A549 (cell line): ENCODE results near the gene UGT1A4. TPM values are rescaled to one million over a fixed set of nuclear protein-coding genes. Genes with fewer than 3 reads are reported as not detected.

ENCODE experiments used
- ATAC-seq, 2 experiments: fragments of 200-7000 bp in 1 of 2; fragments of >200 bp in 1 of 2; cut with Nextera tagmentation in 1 of 2; cut with Tn5 transposase in 1 of 2; 3 replicates each; pipeline versions ENCODE4 v1.8.0 to v1.9.1; 2018 to 2020; ENCODE audit warnings: mild to moderate bottlenecking in 1 of 2, moderate library complexity in 1 of 2
- CTCF ChIA-PET: fragments of 300-600 bp; sonication (Branson Sonifier 250); formaldehyde crosslinking; extraction: SDS; loops from one replicate; lab custom pipeline; 2021; ENCODE audit warnings: antibody characterized with exemption, inconsistent platforms; lab: Yijun Ruan, JAX
- POLR2A ChIA-PET: fragments of 350-600 bp; formaldehyde crosslinking; extraction: SDS; loops from one replicate; lab custom pipeline; 2021; ENCODE audit warnings: antibody characterized with exemption, inconsistent platforms; lab: Yijun Ruan, JAX
- DNase-seq, 2 experiments: peaks; one replicate each; pipeline versions ENCODE4 v3.0.0 to v3.0.0-alpha.2; 2011 to 2016; ENCODE audit warnings: low read depth in 1 of 2, low spot score in 1 of 2
- FAIRE-seq: peaks from 2 replicates; lab custom pipeline; 2011; peaks lifted over from hg19 to GRCh38; lab: Jason Lieb, UNC
- H3K27ac ChIP-seq, 2 experiments: fragments of >200 bp; sonication (Bioruptor Twin); formaldehyde crosslinking; 3 replicates each; pipeline ENCODE4 v1.5.1; 2016 to 2017
- H3K4me1 ChIP-seq: fragments of >200 bp; sonication (Bioruptor Twin); formaldehyde crosslinking; 3 replicates; pipeline ENCODE4 v1.6.1; 2016
- H3K4me2 ChIP-seq: fragments of >200 bp; sonication (Bioruptor Twin); formaldehyde crosslinking; 3 replicates; pipeline ENCODE4 v1.6.1; 2016
- H3K4me3 ChIP-seq: fragments of >200 bp; sonication (Bioruptor Twin); formaldehyde crosslinking; 3 replicates; pipeline ENCODE4 v1.5.1; 2016
- H3K9me3 ChIP-seq: fragments of >200 bp; sonication (Bioruptor Twin); formaldehyde crosslinking; 3 replicates; pipeline ENCODE4 v1.6.1; 2016
- BCL3 ChIP-seq: fragments of >200 bp; sonication (Bioruptor Twin); formaldehyde crosslinking; IDR thresholded peaks from 3 replicates; pipeline ENCODE4 v1.6.1; 2016
- CEBPB ChIP-seq, 2 experiments: fragments of >200 bp in 1 of 2; sonication (Bioruptor Twin) in 1 of 2; formaldehyde crosslinking in 1 of 2; IDR thresholded peaks; 2 replicates each; pipeline ENCODE4 v1.6.1; 2012 to 2016
- CHD2 ChIP-seq: fragments of 150-350 bp; IDR thresholded peaks from 2 replicates; pipeline ENCODE4 v1.6.1; 2014; ENCODE audit warnings: low read length; ENCODE audit not compliant: partially characterized antibody
- ELK1 ChIP-seq: fragments of 150-350 bp; IDR thresholded peaks from 2 replicates; pipeline ENCODE4 v1.6.1; 2014; ENCODE audit warnings: low read depth, mild to moderate bottlenecking, low read length
- FOSB ChIP-seq: fragments of 250-450 bp; sonication (Bioruptor Pico); IDR thresholded peaks from 2 replicates; pipeline ENCODE4 v1.5.0; 2020; ENCODE audit warnings: mild to moderate bottlenecking, moderate library complexity
- FOSL2 ChIP-seq, 2 experiments: fragments of 450-650 bp in 1 of 2; fragments of >200 bp in 1 of 2; sonication (Bioruptor Twin) in 1 of 2; formaldehyde crosslinking; IDR thresholded peaks; 2 replicates each; pipeline versions ENCODE4 v1.5.0 to v1.6.1; 2016 to 2020; ENCODE audit warnings: mild to moderate bottlenecking in 1 of 2, moderate library complexity in 1 of 2
- HMGXB4 ChIP-seq: fragments of 250-450 bp; sonication (Bioruptor Pico); IDR thresholded peaks from 2 replicates; pipeline ENCODE4 v1.5.0; 2021; ENCODE audit warnings: mild to moderate bottlenecking, moderate library complexity, borderline replicate concordance
- HOXB13 ChIP-seq: fragments of 250-450 bp; sonication (Bioruptor Pico); IDR thresholded peaks from 2 replicates; pipeline ENCODE4 v1.5.0; 2020; ENCODE audit warnings: low read depth, mild to moderate bottlenecking, moderate library complexity
- MAFK ChIP-seq: fragments of 450-650 bp; IDR thresholded peaks from 2 replicates; pipeline ENCODE4 v1.6.1; 2014; ENCODE audit not compliant: partially characterized antibody
- NFE2L2 ChIP-seq: fragments of 150-350 bp; conservative IDR thresholded peaks from 2 replicates; pipeline ENCODE4 v1.6.1; 2014; ENCODE audit warnings: low read length
- NR3C1 ChIP-seq: fragments of >200 bp; sonication (Bioruptor Twin); formaldehyde crosslinking; IDR thresholded peaks from 3 replicates; pipeline ENCODE4 v1.6.1; 2017
- PBX3 ChIP-seq: IDR thresholded peaks from 2 replicates; pipeline ENCODE4 v1.6.1; 2012
- POLR2AphosphoS2 ChIP-seq: conservative IDR thresholded peaks from 2 replicates; pipeline ENCODE4 v1.6.1; 2012; ENCODE audit warnings: low read length, improper control_type of control experiment, inconsistent platforms
- RAD21 ChIP-seq, 2 experiments: fragments of >200 bp in 1 of 2; sonication (Bioruptor Twin) in 1 of 2; formaldehyde crosslinking in 1 of 2; IDR thresholded peaks in 1 of 2; conservative IDR thresholded peaks in 1 of 2; 2 replicates in 1 of 2; 3 replicates in 1 of 2; pipeline ENCODE4 v1.6.1; 2012 to 2018; ENCODE audit warnings: inconsistent platforms in 1 of 2
- RARB ChIP-seq: fragments of 250-450 bp; sonication (Bioruptor Pico); IDR thresholded peaks from 2 replicates; pipeline ENCODE4 v1.8.0; 2021; ENCODE audit warnings: mild to moderate bottlenecking, moderate library complexity
- RCOR1 ChIP-seq: fragments of 150-350 bp; IDR thresholded peaks from 2 replicates; pipeline ENCODE4 v1.6.1; 2014; ENCODE audit warnings: antibody characterized with exemption, low read length, low read depth
- REST ChIP-seq: fragments of 200-600 bp; sonication (generic); IDR thresholded peaks from 2 replicates; pipeline ENCODE4 v1.6.1; 2016; ENCODE audit warnings: antibody characterized with exemption, mild to moderate bottlenecking, moderate library complexity
- RNF2 ChIP-seq: fragments of 200-600 bp; sonication (generic); IDR thresholded peaks from 2 replicates; pipeline ENCODE4 v1.6.1; 2016; ENCODE audit warnings: low read depth, mild to moderate bottlenecking, antibody characterized with exemption, moderate library complexity, borderline replicate concordance
- ZC3H11A ChIP-seq: fragments of 450-650 bp; IDR thresholded peaks from 2 replicates; pipeline ENCODE4 v1.6.1; 2014; ENCODE audit warnings: antibody characterized with exemption, mild to moderate bottlenecking
- WGBS: methylation state at CpG from one replicate; pipeline ENCODE4 v1.1.6; 2017; ENCODE audit errors: missing lambda C conversion rate; 5-methylcytosine and 5-hydroxymethylcytosine counted together
- polyA plus RNA-seq, 4 experiments: library from polyadenylated mRNA; depleted of rRNA in 3 of 4; stranded (reverse); fragments of >200 nt; fragmentation: RNase III in 1 of 4; extraction: RNeasy Plus Mini Kit Qiagen cat#74134 plus additional on column Dnase treatment in 1 of 4; gene quantifications; 2 replicates in 3 of 4; 3 replicates in 1 of 4; pipeline ENCODE4 v1.2.3, GENCODE V29; 2011 to 2017

Gene UGT1A4
- polyA plus RNA-seq, 2 of the 4 experiments (the other 2 are of a cell fraction): 0.13 to 0.14 TPM

- no peak for ATAC-seq
- peak overlapping the region in 1 of 2 experiments; percentile 47; a peak in 1 of 6 replicates for H3K27ac ChIP-seq
- 93% methylated on average over 13 of the region's 13 CpGs for WGBS
- CTCF ChIA-PET: interaction anchor here (0.8 to 1.2 kb wide), 3 partner anchors 8 to 352 kb away, joined by 3 to 4 read pairs (median 4); no protein-coding TSS in a partner anchor
- FAIRE-seq: no peak
- no peaks in the 10 kb centered on the region for H3K4me1 ChIP-seq
- POLR2A ChIA-PET: no interaction called here
- H3K4me3 ChIP-seq: no peak overlapping the region
- no peak for DNase-seq
- TF ChIP-seq MAFK (no peak), RCOR1 (no peak), HOXB13 (CRISPR knock-in tag) (no peak), NR3C1 (no peak), FOSL2 (IDR thresholded peaks at IDR 0.05) (no peak), FOSL2 (CRISPR knock-in tag; IDR thresholded peaks at IDR 0.05) (no peak), CEBPB (IDR thresholded peaks at IDR 0.05) (no peak)
- H3K4me2 ChIP-seq: no peak overlapping the region
- H3K9me3 ChIP-seq: no peaks in the 10 kb centered on the region
These were observed 77.2 kb downstream of the UGT1A4 start for GRCh38 chr2:233795735-233796171.

- 94% methylated on average over 4 of the region's 9 CpGs for WGBS
- Histone ChIP-seq H3K4me2 (no peak overlapping the region), H3K9me3 (no peaks in the 10 kb centered on the region), H3K4me3 (no peak overlapping the region), H3K27ac (peak overlapping the region in 1 of 2 experiments; percentile 47; a peak in 2 of 6 replicates), H3K4me1 (peaks cover 4% of the 10 kb centered on the region)
- TF ChIP-seq NFE2L2 (no peak), HMGXB4 (CRISPR knock-in tag) (no peak), FOSB (CRISPR knock-in tag) (no peak), POLR2AphosphoS2 (no peak), RNF2 (no peak), ELK1 (no peak), PBX3 (no peak), MAFK (no peak), CHD2 (no peak), RARB (CRISPR knock-in tag) (no peak), BCL3 (no peak), ZC3H11A (no peak), REST (no peak), FOSL2 (IDR thresholded peaks at IDR 0.05) (no peak), FOSL2 (CRISPR knock-in tag; IDR thresholded peaks at IDR 0.05) (no peak), RAD21 (conservative IDR thresholded peaks at IDR 0.05 in 1 of 2, IDR thresholded peaks at IDR 0.05 in 1 of 2) (no peak)
- no peak for DNase-seq
- CTCF ChIA-PET: interaction anchor here (0.8 to 1.2 kb wide), 2 partner anchors 36 to 353 kb away, joined by 3 to 4 read pairs; no protein-coding TSS in a partner anchor
- ATAC-seq: no peak
- FAIRE-seq: no peak
- POLR2A ChIA-PET: no interaction called here
These were observed 77.7 kb downstream of the UGT1A4 start for GRCh38 chr2:233796254-233796653.
